Lung (tissue), 12 donors: ENCODE results near the gene TPD52L2. TPM values are rescaled to one million over a fixed set of nuclear protein-coding genes. Genes with fewer than 3 reads are reported as not detected.
"Not testable (repeated sequence)": the region's sequence is repeated elsewhere in the genome, so short reads cannot be mapped to it uniquely, and the experiment has no call there.

Experiments used
- ATAC-seq: fragments of 200-7000 bp; cut with Tn5 transposase; one replicate; pipeline ENCODE4 v1.9.1; 2020; ENCODE audit warnings: moderate number of reproducible peaks; ENCODE audit not compliant: insufficient read depth, low FRiP score
- DNase-seq, 3 donors: peaks; one replicate each; pipeline ENCODE4 v3.0.0-alpha.2; 2013 to 2017
- H3K27ac ChIP-seq, 2 donors: one replicate each; pipeline ENCODE4 v1.5.1; 2013; ENCODE audit warnings: mild to moderate bottlenecking in 2 of 2, moderate library complexity in 2 of 2, control low read depth in 1 of 2, inconsistent platforms in 1 of 2, low read depth in 1 of 2, low read length in 1 of 2
- H3K27me3 ChIP-seq, 3 donors: one replicate each; pipeline ENCODE4 v1.5.1; 2013; ENCODE audit warnings: low read length in 2 of 3; ENCODE audit not compliant: control insufficient read depth in 3 of 3, insufficient read depth in 3 of 3
- H3K36me3 ChIP-seq, 4 donors: one replicate each; pipeline ENCODE4 v1.5.1; 2013; ENCODE audit warnings: low read length in 4 of 4, mild to moderate bottlenecking in 1 of 4, moderate library complexity in 1 of 4; ENCODE audit not compliant: control insufficient read depth in 4 of 4, insufficient read depth in 4 of 4
- H3K4me1 ChIP-seq, 5 donors: one replicate each; pipeline ENCODE4 v1.5.1; 2013; ENCODE audit warnings: low read length in 5 of 5, mild to moderate bottlenecking in 2 of 5, moderate library complexity in 1 of 5; ENCODE audit not compliant: control insufficient read depth in 5 of 5, insufficient read depth in 5 of 5
- H3K4me3 ChIP-seq: one replicate; pipeline ENCODE4 v1.5.1; 2013; ENCODE audit warnings: mild to moderate bottlenecking, control low read depth, moderate library complexity
- H3K9ac ChIP-seq, 2 donors: one replicate each; pipeline ENCODE4 v1.5.1; 2013; ENCODE audit warnings: low read length in 2 of 2, control low read depth in 1 of 2; ENCODE audit not compliant: insufficient read depth in 1 of 2
- H3K9me3 ChIP-seq, 4 donors: one replicate each; pipeline ENCODE4 v1.5.1; 2013; ENCODE audit warnings: low read length in 3 of 4, mild to moderate bottlenecking in 1 of 4, moderate library complexity in 1 of 4; ENCODE audit not compliant: control insufficient read depth in 4 of 4, insufficient read depth in 3 of 4
- WGBS, 2 donors: extraction: QIAGEN DNeasy Blood & Tissue Kit; methylation state at CpG; one replicate each; pipeline ENCODE4 v1.1.7; 2013; 5-methylcytosine and 5-hydroxymethylcytosine counted together
- polyA plus RNA-seq, 2 donors: library from polyadenylated mRNA; stranded (reverse); fragments of 200-250 nt; gene quantifications; one replicate each; pipeline ENCODE4 v1.2.1, GENCODE V29; 2013
- total RNA-seq, 2 donors: library from RNA; depleted of rRNA in 1 of 2; stranded (reverse); fragments of >200 nt in 1 of 2; gene quantifications; one replicate each; pipeline ENCODE4 v1.2.1, GENCODE V29; 2014 to 2021
- TF ChIP-seq, protein P1 (sequence below): IDR thresholded peaks from 2 replicates; pipeline ENCODE4 v1.5.1; 2012; ENCODE audit warnings: mild to moderate bottlenecking; ENCODE audit errors: control extremely low read depth, extremely low read depth
- donor health status: control.
- donor health status: control.
- donor health status: Bipolar disorder and iron deficiency.
- donor health status: healthy.
- donor health status: DM: yes; HTN: yes; CAD: no.

TPD52L2 gene
- total and polyA plus RNA-seq, 4 donors: 66.2 to 130 (median 79.3) TPM

DNA sequence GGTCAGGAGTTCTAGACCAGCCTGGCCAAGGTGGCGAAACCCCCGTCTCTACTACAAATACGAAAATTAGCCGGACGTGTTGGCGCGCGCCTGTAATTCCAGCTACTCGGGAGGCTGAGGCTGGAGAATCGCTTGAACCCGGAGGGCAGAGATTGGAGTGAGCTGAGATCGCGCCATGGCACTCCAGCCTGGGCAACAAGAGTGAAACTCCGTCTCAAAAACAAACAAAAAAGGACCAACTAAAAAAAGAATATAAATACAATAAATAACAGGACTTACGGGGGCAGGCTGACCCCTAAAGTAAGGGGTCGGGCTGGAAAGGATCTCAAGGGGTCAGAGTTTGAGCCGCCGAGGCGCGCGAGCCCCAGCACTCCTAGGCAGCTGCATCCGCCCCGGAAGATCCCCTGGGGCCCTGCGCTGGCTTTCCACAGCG, 509 bp upstream of the TPD52L2 start:
- Histone ChIP-seq H3K27ac (peak overlapping the region; percentile 74 to 95), H3K9me3 (no peaks in the 10 kb centered on the region), H3K4me3 (peak overlapping the region; percentile 62), H3K36me3 (peaks cover 4 to 21% (median 8%) of the 10 kb centered on the region in 4 donors), H3K4me1 (peaks cover 0 to 13% (median 4%) of the 10 kb centered on the region in 5 donors), H3K9ac (peak overlapping the region; percentile 56 to 68), H3K27me3 (no peaks in the 10 kb centered on the region)
- no peak for ATAC-seq
- TF ChIP-seq, protein P1, sequence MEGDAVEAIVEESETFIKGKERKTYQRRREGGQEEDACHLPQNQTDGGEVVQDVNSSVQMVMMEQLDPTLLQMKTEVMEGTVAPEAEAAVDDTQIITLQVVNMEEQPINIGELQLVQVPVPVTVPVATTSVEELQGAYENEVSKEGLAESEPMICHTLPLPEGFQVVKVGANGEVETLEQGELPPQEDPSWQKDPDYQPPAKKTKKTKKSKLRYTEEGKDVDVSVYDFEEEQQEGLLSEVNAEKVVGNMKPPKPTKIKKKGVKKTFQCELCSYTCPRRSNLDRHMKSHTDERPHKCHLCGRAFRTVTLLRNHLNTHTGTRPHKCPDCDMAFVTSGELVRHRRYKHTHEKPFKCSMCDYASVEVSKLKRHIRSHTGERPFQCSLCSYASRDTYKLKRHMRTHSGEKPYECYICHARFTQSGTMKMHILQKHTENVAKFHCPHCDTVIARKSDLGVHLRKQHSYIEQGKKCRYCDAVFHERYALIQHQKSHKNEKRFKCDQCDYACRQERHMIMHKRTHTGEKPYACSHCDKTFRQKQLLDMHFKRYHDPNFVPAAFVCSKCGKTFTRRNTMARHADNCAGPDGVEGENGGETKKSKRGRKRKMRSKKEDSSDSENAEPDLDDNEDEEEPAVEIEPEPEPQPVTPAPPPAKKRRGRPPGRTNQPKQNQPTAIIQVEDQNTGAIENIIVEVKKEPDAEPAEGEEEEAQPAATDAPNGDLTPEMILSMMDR: no peak
- no peak for DNase-seq
- WGBS, 2 donors: 1% methylated on average over 25 of the region's 25 CpGs

DNA sequence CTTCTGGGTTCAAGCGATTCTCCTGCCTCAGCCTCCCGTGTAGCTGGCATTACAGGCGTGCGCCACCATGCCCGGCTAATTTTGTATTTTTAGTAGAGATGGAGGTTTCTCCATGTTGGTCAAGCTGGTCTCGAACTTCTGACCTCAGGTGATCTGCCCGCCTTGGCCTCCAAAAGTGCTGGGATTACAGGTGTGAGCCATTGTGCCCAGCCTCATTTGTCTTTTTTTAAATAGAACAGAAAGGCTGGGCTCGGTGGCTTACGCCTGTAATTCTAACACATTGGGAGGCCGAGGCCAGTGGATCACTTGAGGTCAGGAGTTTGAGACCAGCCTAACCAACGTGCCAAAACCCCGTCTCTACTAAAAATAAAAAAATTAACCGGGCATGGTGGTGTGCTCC, 2.0 kb downstream of the TPD52L2 start:
- H3K4me3 ChIP-seq, H3K9me3 ChIP-seq, ATAC-seq, H3K27me3 ChIP-seq, H3K9ac ChIP-seq, H3K27ac ChIP-seq, DNase-seq: not testable (repeated sequence)
- 95 to 97% methylated on average over 13 of the region's 13 CpGs for WGBS, 2 donors
- Histone ChIP-seq H3K36me3 (peaks cover 6 to 17% (median 9%) of the 10 kb centered on the region in 4 donors), H3K4me1 (peaks cover 0 to 13% (median 4%) of the 10 kb centered on the region in 5 donors)

DNA sequence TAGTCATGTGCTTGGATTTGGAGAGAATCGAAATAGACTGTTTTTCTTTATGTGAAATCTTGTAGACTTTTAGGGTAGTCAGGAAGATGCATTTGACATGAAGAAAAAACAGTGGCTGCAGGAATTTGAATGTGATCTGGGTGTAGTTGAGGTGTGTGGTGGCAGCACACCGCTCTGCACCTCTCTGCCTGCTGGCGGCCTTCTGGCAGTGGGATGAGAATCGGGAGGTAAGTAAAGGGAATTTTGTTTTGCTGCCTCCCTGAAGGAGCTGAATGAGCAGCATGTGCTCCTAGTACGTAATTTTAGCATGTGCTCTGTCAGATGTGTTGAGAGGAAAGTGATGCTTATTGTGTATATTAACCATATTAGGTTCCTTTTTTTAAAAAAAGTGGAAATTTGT, 3.2 kb downstream of the TPD52L2 start:
- Histone ChIP-seq H3K9ac (no peak overlapping the region), H3K4me1 (peaks cover 0 to 13% (median 4%) of the 10 kb centered on the region in 5 donors), H3K27ac (no peak overlapping the region), H3K4me3 (no peak overlapping the region), H3K36me3 (peaks cover 6 to 16% (median 9%) of the 10 kb centered on the region in 4 donors), H3K27me3 (no peaks in the 10 kb centered on the region), H3K9me3 (no peaks in the 10 kb centered on the region)
- DNase-seq: no peak
- no peak for ATAC-seq
- TF ChIP-seq, protein P1: no peak
- 93 to 96% methylated on average over 5 of the region's 5 CpGs for WGBS, 2 donors

DNA sequence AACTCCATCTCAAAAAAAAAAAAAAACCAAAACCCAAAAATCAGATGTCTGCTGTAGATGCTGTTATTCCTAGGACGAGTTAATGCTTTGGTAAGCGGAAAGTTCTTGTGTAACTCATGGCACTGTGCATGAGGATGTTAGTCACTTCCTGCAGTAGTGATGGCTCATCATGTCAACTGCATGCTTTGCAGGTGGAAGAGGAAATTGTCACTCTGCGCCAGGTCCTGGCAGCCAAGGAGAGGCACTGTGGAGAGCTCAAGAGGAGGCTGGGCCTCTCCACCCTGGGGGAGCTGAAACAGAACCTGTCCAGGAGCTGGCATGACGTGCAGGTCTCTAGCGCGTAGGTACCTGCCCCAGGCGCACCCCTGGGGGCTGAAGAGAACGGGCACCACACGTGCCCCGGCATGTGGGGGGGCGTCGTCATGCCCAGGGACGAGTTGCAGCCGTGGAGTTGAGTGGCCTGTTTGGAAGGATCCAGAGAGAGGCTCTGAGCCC, 8.5 kb downstream of the TPD52L2 start:
- Histone ChIP-seq H3K4me1 (peaks cover 0 to 3% (median 0%) of the 10 kb centered on the region in 5 donors), H3K4me3 (no peak overlapping the region), H3K27ac (peak overlapping the region in 1 of 2 donors; percentile 68), H3K36me3 (peaks cover 28 to 54% (median 33%) of the 10 kb centered on the region in 4 donors), H3K9me3 (no peaks in the 10 kb centered on the region), H3K27me3 (no peaks in the 10 kb centered on the region), H3K9ac (no peak overlapping the region)
- WGBS, 2 donors: 56 to 68% methylated on average over 14 of the region's 14 CpGs
- TF ChIP-seq, protein P1: no peak
- ATAC-seq (peak; percentile 61), DNase-seq (peak in 2 of 3 donors; percentile 52 to 53)

DNA sequence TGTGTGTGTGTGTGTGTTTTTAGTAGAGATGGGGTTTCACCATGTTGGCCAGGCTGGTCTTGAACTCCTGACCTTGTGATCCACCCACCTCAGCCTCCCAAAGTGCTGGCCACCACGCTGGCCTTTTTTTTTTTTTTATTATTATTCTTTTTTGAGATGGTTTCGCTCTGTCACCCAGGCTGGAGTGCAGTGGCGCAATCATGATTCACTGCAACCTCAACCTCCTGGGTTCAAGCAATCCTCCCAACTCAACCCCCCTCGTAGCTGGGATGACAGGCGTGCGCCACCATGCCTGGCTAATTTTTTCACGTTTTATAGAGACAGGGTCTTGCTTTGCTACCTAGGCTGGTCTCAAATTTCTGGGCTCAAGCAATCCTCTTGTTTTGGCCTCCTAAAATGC, 9.2 kb downstream of the TPD52L2 start:
- not testable (repeated sequence) for H3K27me3 ChIP-seq, H3K9me3 ChIP-seq, H3K4me3 ChIP-seq, ATAC-seq, H3K4me1 ChIP-seq, DNase-seq, H3K27ac ChIP-seq, H3K9ac ChIP-seq
- 65 to 77% methylated on average over 7 of the region's 7 CpGs for WGBS, 2 donors
- H3K36me3 ChIP-seq: peaks cover 26 to 54% (median 28%) of the 10 kb centered on the region in 4 donors
